DOHH2 (cell line): ENCODE data around the gene PDE7B.

Source experiments
- EZH2phosphoT487 ChIP-seq: fragments of 200-600 bp; sonication (generic); IDR thresholded peaks from 2 replicates; pipeline ENCODE4 v1.6.1; 2017; ENCODE audit warnings: borderline replicate concordance, mild to moderate bottlenecking, antibody characterized with exemption, low read length, moderate library complexity, mixed read lengths
- TF ChIP-seq, protein P1 (sequence below): fragments of 200-600 bp; sonication (generic); IDR thresholded peaks from one replicate; pipeline ENCODE4 v1.5.1; 2014; ENCODE audit warnings: antibody characterized with exemption, mild to moderate bottlenecking, low read depth, low read length; ENCODE audit not compliant: poor library complexity, severe bottlenecking

DNA sequence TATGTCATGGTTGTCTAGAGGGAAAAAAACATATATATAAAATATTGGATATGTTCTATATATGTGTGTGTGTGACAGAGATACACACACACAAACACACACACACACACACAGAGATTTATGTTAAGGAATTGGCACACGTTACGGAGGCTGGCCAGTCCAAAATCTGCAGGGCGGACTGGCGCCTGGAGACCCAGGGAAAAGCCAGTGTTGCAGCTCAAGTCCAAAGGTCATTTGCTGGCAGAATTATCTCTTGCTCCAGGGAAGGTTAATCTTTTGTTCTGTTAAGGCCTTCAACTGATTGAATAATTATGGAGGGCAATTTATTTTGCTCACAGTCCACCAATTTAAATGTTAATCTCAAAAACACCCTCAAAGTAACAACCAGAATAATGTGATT, 37.5 kb upstream of the PDE7B start:
- TF ChIP-seq, protein P1, sequence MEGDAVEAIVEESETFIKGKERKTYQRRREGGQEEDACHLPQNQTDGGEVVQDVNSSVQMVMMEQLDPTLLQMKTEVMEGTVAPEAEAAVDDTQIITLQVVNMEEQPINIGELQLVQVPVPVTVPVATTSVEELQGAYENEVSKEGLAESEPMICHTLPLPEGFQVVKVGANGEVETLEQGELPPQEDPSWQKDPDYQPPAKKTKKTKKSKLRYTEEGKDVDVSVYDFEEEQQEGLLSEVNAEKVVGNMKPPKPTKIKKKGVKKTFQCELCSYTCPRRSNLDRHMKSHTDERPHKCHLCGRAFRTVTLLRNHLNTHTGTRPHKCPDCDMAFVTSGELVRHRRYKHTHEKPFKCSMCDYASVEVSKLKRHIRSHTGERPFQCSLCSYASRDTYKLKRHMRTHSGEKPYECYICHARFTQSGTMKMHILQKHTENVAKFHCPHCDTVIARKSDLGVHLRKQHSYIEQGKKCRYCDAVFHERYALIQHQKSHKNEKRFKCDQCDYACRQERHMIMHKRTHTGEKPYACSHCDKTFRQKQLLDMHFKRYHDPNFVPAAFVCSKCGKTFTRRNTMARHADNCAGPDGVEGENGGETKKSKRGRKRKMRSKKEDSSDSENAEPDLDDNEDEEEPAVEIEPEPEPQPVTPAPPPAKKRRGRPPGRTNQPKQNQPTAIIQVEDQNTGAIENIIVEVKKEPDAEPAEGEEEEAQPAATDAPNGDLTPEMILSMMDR: no peak
- no peak for TF ChIP-seq EZH2phosphoT487
